GM19324 (cell line): ENCODE measurements around the gene TMX2.
"Not testable (repeated sequence)": the region's sequence is repeated elsewhere in the genome, so short reads cannot be mapped to it uniquely, and the experiment has no call there.

Experiments
- ATAC-seq: cut with Tn5 transposase; IDR thresholded peaks from one replicate; pipeline ENCODE4 v1.9.1; 2021; ENCODE audit warnings: mild to moderate bottlenecking, moderate library complexity; ENCODE audit not compliant: unreplicated experiment, low FRiP score

Gene TMX2

GRCh38 chr11:57712256-57713150, at the start of gene TMX2:
Gene TMX2 (plus strand): TSS chr11:57712593. CDS start chr11:57712619, 26 bp downstream.
- ATAC-seq, result peak; percentile 95

- ATAC-seq, result no peak
Measured at GRCh38 chr11:57662893-57663292, 49.5 kb upstream of the TMX2 start.

DNA sequence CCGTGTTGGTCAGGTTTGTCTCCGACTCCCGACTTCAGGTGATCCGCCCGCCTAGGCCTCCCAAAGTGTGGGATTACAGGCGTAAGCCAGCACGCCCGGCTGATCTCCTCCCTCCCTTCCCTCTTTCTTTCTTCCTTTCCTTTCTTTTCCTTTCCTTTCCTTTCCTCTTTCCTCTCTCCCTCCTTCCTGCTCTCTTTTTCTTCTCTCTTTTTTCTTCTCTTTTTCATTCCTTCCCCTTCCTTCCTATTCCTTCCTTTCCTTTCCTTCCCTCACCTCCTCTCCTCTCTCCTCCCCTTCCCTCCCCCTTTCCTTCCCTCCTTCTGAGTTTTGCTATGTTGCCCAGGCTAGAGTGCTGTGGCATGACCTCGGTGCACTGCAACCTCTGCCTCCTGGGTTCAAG, 48.4 kb upstream of the TMX2 start:
- no peak for ATAC-seq

DNA sequence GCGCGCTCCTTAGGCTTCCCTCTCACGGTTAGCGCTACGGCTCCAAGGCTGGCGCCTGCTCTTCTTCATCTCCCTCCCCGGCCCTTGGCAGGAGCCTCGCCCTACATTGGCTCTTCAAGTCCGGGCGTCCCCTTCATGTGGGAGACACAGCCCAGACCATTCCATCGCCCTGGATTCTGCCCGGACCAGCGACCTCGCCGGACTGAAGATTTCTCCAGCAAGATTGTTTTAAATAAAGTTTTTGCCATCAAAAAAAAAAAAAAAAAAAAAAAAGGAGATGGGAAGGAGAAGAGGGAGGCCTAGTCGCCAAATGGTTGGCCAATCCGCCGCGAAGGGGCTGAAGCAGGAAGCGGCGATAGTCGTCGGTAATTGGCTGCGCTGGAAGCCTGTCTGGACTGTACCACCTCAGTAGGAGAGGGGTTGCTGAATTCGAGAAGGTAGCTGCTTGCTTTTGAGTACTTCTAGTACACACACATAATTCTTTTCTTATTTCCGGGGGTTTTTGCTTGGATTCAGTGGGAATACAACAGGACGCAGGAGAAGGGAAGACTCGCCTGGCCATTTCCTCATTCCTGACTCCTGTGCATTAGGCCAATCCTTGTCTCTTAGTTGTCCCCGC, 45.2 kb upstream of the TMX2 start:
- ATAC-seq, result peak; percentile 77

- ATAC-seq, result peak; percentile 87
Measured at GRCh38 chr11:57667736-57668433, 44.5 kb upstream of the TMX2 start, which contains the start of gene ZDHHC5. Gene ZDHHC5 (plus strand): TSS chr11:57668114. CDS start chr11:57673091, 4,977 bp downstream.

DNA sequence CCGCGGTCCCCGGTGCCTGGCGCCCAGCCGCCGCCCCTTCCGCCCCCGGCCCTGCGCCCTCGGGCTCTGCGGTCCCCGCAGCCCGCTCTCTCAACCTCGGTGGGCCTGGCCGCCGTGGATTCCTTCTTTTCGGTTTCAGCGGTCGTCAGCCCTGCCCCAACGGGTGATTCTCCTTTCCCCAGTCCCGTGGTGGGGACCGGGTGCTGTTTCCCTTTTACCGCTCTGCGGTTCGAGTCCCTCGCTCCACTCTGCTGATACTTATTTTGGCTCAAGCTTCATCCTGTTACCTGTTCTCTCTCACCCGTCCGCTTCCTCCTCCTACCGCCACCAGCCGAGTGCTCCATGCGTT, 44.0 kb upstream of the TMX2 start:
- ATAC-seq, result peak; percentile 12

GRCh38 chr11:57674251-57674650, 38.1 kb upstream of the TMX2 start:
- ATAC-seq, result no peak

- no peak for ATAC-seq
Measured at GRCh38 chr11:57675176-57675941, 37.0 kb upstream of the TMX2 start.

GRCh38 chr11:57679396-57679795, 33.0 kb upstream of the TMX2 start:
- no peak for ATAC-seq

DNA sequence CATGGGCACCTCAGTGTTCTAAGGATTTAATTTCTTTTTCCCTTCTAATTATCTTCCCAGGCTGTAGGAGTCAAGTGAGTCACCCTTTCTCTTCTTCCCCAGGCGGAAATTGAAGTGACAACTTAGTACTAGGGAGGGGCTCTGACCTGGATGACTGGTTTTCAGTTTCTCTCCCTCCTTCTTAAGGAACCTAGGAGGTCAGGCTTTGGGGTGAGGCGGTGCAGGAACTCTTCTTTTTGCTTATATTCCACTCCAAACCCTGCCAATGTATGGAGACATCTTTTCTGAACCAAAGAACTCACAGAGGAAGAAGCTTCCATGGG, 31.9 kb upstream of the TMX2 start:
- ATAC-seq, result no peak

DNA sequence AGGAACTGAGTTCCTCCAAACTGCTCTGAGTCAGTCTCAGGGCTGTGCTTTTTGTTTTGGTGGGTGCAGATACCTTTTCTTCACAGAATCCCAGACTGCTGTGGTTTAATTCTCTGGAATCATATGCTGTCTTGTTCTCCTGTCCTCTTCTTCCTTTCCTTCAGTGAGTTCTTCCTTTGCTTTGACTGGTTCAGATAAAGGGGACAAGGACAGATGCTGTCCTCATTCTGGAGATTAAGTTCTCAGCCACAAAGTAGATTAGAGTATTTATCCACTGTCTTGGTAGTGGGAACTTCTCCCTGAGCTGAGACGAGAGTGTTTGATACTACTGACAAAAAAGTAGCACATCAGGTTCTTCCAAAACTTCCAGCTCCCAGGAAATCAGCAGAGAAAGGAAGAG, 31.2 kb upstream of the TMX2 start:
- no peak for ATAC-seq

DNA sequence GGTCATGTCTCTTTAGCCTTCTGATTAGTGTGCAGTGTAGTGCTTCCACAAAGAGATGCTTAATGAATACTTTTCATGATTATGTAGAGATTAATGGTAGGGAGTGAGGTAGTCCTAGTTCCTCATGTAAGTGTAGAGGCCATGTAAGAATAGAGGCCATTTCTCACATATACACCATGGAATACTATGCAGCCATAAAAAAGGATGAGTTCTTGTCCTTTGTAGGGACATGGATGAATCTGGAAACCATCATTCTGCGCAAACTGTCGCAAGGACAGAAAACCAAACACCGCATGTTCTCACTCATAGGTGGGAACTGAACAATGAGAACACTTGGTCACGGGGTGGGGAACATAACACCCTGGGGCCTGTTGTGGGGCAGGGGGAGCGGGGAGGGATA, 21.9 kb upstream of the TMX2 start:
- not testable (repeated sequence) for ATAC-seq

- ATAC-seq, result no peak
Measured at GRCh38 chr11:57698843-57699365, 13.5 kb upstream of the TMX2 start.

- no peak for ATAC-seq
Measured at GRCh38 chr11:57699813-57700212, 12.6 kb upstream of the TMX2 start.

GRCh38 chr11:57700425-57700824, 12.0 kb upstream of the TMX2 start:
- ATAC-seq, result no peak

DNA sequence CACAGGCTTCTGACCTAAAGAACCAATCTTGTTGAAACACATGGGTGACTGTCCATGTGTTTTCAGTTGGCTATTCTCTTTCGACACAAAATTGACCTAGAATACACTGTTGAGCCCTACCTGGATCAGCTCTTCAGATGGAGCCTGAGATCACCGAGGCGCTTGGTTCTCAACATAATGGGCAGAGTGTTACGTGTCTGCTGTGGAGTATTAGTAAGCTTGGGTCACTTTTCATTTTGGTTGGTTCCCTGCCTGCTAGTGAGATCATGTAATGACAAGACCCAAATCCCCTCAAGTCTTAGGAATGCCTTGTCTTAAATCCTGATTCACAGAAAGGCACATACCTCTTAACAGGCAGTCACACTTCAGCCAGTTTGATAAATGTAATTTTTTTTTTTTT, 9.1 kb upstream of the TMX2 start:
- ATAC-seq, result no peak

GRCh38 chr11:57704932-57705331, 7.5 kb upstream of the TMX2 start:
- no peak for ATAC-seq

DNA sequence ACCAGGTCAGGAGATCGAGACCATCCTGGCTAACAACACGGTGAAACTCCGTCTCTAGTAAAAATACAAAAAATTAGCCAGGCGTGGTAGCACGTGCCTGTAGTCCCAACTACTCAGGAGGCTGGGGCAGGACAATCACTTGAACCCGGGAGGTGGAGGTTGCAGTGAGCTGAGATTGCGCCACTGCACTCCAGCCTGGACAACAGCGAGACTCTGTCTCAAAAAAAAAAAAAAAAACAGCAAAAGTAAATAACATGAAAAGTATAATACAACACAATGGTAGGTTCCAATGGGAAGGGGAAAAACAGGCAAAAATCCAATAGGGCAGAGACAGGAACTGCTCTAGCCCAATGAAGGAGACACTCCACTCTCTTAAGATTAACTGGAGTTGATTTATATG, 7.0 kb upstream of the TMX2 start:
- not testable (repeated sequence) for ATAC-seq

DNA sequence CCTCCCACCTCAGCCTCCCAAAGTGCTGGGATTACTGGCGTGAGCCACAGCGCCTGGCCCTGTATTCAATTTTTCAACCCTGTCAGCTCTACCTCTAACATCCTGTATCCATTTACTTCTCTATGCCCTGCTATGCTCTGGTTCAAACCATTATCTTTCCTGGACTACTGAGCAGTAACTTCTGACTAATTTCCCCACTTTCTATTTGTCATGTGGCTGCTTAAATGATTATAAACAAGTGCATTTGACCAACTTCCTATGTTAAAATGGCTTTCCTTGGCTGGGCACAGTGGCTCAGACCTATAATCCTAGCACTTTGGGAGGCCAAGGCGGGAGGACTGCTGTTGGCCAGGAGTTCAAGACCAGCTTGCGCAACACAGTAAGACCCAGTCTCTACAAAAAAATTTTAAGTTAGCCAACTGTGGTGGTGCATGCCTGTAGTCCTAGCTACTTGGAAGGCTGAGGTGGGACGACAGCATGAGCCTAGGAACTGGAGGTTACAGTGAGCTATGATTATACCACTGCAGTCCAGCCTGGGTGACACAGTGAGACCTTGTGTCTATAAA, 2.5 kb upstream of the TMX2 start:
- no peak for ATAC-seq
